ENCODE data around the gene PLA2G6. TPM values are rescaled to one million over a fixed set of nuclear protein-coding genes. Genes with fewer than 3 reads are reported as not detected.

The PLA2G6 gene
- total and polyA plus RNA-seq, 2 of the 13 experiments (the other 11 are each of a cell fraction or from before 2014, with no cell fraction given), result 4.8 to 11.5 TPM

DNA sequence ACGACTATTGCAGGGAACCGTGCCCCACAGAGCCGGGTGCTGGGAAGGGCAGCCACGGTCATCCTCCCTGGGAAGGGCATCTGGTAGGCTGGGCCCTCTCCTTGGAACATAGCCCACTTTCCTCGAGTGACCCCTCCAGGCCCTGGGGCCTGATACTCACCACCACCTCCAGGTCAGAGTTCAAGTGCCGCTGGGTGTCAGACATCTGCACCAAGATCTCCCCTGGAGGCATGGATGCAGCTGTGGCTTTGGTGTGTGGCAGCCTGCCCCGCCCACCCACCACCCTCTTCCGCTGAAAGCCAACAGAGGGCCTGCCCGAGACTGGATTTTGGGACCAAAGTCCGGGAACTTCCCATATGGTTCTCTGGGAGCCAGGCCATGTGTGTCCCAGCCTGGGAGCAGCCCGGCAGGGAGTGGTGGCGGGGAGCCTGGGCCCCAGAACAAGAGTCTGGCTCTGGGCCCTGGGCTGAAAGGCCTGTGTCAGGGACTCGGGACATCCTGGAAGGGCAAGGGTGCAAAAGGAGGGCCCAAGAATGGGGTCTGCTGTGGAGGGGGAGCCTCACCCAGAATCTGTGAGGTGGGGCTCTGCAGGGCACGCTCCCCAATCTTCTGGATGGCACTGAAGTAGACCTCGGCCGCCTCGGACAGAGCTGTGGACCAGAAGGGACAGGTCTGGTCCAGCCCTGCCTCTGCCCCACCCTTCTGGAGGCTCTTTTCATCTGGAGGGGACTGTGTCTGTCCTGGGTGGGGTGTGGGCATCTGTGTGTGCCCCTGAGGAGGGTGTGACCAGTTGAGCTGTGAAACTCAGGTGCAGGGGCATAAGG is 73.7 kb downstream of the PLA2G6 start (continued):
- TF ChIP-seq, protein P1, sequence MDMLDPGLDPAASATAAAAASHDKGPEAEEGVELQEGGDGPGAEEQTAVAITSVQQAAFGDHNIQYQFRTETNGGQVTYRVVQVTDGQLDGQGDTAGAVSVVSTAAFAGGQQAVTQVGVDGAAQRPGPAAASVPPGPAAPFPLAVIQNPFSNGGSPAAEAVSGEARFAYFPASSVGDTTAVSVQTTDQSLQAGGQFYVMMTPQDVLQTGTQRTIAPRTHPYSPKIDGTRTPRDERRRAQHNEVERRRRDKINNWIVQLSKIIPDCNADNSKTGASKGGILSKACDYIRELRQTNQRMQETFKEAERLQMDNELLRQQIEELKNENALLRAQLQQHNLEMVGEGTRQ (IDR thresholded peaks at IDR 0.05; ENCODE audit: low read depth, low read length), result no peak
- TF ChIP-seq, protein P1 (CRISPR knock-in tag; IDR thresholded peaks at IDR 0.05; ENCODE audit: borderline replicate concordance), result no peak
- TF ChIP-seq ZNF180 (CRISPR knock-in tag; IDR thresholded peaks at IDR 0.05; ENCODE audit: borderline replicate concordance, low read depth) (no peak), ISX (CRISPR knock-in tag; conservative IDR thresholded peaks at IDR 0.05) (no peak), KLF11 (CRISPR knock-in tag; IDR thresholded peaks at IDR 0.05) (no peak), HES4 (CRISPR knock-in tag; IDR thresholded peaks at IDR 0.05; ENCODE audit: borderline replicate concordance) (no peak), ZBTB38 (CRISPR knock-in tag; IDR thresholded peaks at IDR 0.05) (peak; percentile 29; the same call in 1 of the 2 replicates), DR1 (CRISPR knock-in tag; IDR thresholded peaks at IDR 0.05) (no peak), NONO (IDR thresholded peaks at IDR 0.05) (no peak), NONO (CRISPR knock-in tag; conservative IDR thresholded peaks at IDR 0.05) (no peak), ZNF264 (CRISPR knock-in tag; IDR thresholded peaks at IDR 0.05) (no peak), ZSCAN31 (CRISPR knock-in tag; IDR thresholded peaks at IDR 0.05; ENCODE audit: low read depth) (0 out of 2 replicates have a peak, but pooled peaks have one; percentile 49), MXI1 (IDR thresholded peaks at IDR 0.05; ENCODE audit: borderline replicate concordance, low read depth, low read length) (peak; percentile 92; the same call in 2 of the 3 replicates), MAZ (IDR thresholded peaks at IDR 0.05; ENCODE audit: borderline replicate concordance, low read depth, low read length) (0 out of 2 replicates have a peak, but pooled peaks have one; percentile 18), MAZ (CRISPR knock-in tag; IDR thresholded peaks at IDR 0.05; ENCODE audit: low read depth) (no peak), ZNF530 (CRISPR knock-in tag; IDR thresholded peaks at IDR 0.05; ENCODE audit: low read depth) (no peak), ZNF256 (CRISPR knock-in tag; conservative IDR thresholded peaks at IDR 0.05) (no peak), ZNF570 (CRISPR knock-in tag; IDR thresholded peaks at IDR 0.05; ENCODE audit: borderline replicate concordance) (no peak), CEBPG (CRISPR knock-in tag; IDR thresholded peaks at IDR 0.05) (no peak), NCOA2 (CRISPR knock-in tag; IDR thresholded peaks at IDR 0.05) (peak; percentile 63), ZNF24 (IDR thresholded peaks at IDR 0.05) (no peak), ZFX (CRISPR knock-in tag; IDR thresholded peaks at IDR 0.05; ENCODE audit: low read depth) (peak; percentile 84)
- TF ChIP-seq, protein P2, sequence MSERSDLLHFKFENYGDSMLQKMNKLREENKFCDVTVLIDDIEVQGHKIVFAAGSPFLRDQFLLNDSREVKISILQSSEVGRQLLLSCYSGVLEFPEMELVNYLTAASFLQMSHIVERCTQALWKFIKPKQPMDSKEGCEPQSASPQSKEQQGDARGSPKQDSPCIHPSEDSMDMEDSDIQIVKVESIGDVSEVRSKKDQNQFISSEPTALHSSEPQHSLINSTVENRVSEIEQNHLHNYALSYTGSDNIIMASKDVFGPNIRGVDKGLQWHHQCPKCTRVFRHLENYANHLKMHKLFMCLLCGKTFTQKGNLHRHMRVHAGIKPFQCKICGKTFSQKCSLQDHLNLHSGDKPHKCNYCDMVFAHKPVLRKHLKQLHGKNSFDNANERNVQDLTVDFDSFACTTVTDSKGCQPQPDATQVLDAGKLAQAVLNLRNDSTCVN (CRISPR knock-in tag; IDR thresholded peaks at IDR 0.05; ENCODE audit: borderline replicate concordance), result no peak; the same call in 1 of the 2 replicates
- TF ChIP-seq, protein P3, sequence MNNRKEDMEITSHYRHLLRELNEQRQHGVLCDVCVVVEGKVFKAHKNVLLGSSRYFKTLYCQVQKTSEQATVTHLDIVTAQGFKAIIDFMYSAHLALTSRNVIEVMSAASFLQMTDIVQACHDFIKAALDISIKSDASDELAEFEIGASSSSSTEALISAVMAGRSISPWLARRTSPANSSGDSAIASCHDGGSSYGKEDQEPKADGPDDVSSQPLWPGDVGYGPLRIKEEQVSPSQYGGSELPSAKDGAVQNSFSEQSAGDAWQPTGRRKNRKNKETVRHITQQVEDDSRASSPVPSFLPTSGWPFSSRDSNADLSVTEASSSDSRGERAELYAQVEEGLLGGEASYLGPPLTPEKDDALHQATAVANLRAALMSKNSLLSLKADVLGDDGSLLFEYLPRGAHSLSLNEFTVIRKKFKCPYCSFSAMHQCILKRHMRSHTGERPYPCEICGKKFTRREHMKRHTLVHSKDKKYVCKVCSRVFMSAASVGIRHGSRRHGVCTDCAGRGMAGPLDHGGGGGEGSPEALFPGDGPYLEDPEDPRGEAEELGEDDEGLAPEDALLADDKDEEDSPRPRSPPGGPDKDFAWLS (CRISPR knock-in tag; IDR thresholded peaks at IDR 0.05; ENCODE audit: borderline replicate concordance), result no peak
